Ovary (tissue), 3 donors: ENCODE data around the gene SMIM38.

Experiments used
- CTCF ChIP-seq, 3 donors: fragments of 450-650 bp in 2 of 3; fragments of 200-600 bp in 1 of 3; IDR thresholded peaks; one replicate each; pipeline versions ENCODE4 v1.5.1 to v1.8.0; 2016 to 2022; ENCODE audit warnings: antibody characterized with exemption in 3 of 3, mild to moderate bottlenecking in 1 of 3
- EP300 ChIP-seq: sonication (generic); formaldehyde crosslinking; IDR thresholded peaks from one replicate; pipeline ENCODE4 v1.6.1; 2017; ENCODE audit warnings: antibody characterized with exemption
- POLR2A ChIP-seq: fragments of 450-650 bp; IDR thresholded peaks from one replicate; pipeline ENCODE4 v1.6.1; 2017; ENCODE audit warnings: antibody characterized with exemption, mild to moderate bottlenecking, moderate library complexity
- donor health status: DM: no; HTN: no; CAD: no.

- TF ChIP-seq CTCF (IDR thresholded peaks at IDR 0.05) (no peak), POLR2A (no peak), EP300 (no peak)
Measured at GRCh38 chr11:69180726-69181125, 25.0 kb downstream of the SMIM38 start.
